ENCODE data around the gene SPEF1. TPM values are rescaled to one million over a fixed set of nuclear protein-coding genes. Genes with fewer than 3 reads are reported as not detected.

SPEF1 gene
- total and polyA plus RNA-seq, 2 of the 4 experiments (the other 2 are of a cell fraction) = 0.15 TPM; not detected in 1

DNA sequence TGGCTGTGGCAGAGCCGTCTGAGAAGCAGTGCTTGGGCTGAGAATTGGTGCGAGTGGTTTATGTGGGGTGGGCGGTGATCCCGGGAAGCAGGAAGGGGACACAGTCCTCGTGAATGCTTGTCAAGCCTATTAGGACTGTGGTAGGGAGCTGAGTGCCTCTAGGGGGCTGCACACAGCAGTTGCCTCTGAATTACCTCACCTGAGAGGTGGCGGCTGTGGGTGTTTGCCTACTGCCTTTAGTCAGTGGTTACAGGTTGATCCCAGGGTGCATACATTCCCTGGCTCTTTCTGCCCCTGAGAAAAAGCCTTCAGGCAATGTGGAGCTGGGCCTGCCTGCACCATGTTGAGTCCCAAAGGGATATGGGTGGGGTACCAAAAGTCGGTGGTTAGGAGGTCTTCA is 44.3 kb upstream of the SPEF1 start:
- intact Hi-C loops (cut with micrococcal nuclease) = no loop called here
- dilution Hi-C loops (cut with HindIII; ENCODE audit: low sequenced_read_pairs, unreplicated experiment) = no loop called here
- H2AFZ ChIP-seq (replicated peaks; ENCODE audit: low read length, poor library complexity) = no peak overlapping the region
- no peaks in the 10 kb centered on the region for H3K9me3 ChIP-seq (ENCODE audit: control insufficient read depth, insufficient read depth, low read length)
- H4K8ac ChIP-seq (ENCODE audit: low read depth in 2 of 2, low read length in 2 of 2) = no peak overlapping the region
- peaks cover 36% of the 10 kb centered on the region for H3K36me3 ChIP-seq (ENCODE audit: control insufficient read depth, insufficient read depth, low read length)
- 0 out of 2 replicates have a peak, but pooled peaks cover 7% of the 10 kb centered on the region for H3K9me1 ChIP-seq (ENCODE audit: insufficient read depth, low read length)
- no peak overlapping the region for H3K18ac ChIP-seq (ENCODE audit: low read depth, low read length)
- no peak overlapping the region for H3K27ac ChIP-seq (ENCODE audit: insufficient read depth, low read length)
- no peak overlapping the region for H2BK5ac ChIP-seq (ENCODE audit: low read depth, low read length, poor library complexity, severe bottlenecking)
- POLR2A ChIA-PET (ENCODE audit: unreplicated experiment) = no interaction called here
- DNase-seq (no peak), ATAC-seq (ENCODE audit: low read depth) (no peak)
- in situ Hi-C loops (cut with MboI; ENCODE audit: low sequenced_read_pairs) = no loop called here
- H2AK9ac ChIP-seq (replicated peaks; ENCODE audit: low read depth, low read length, poor library complexity) = no peak overlapping the region
- no peak overlapping the region for H2AK5ac ChIP-seq (ENCODE audit: low read depth, low read length)
- no peak overlapping the region for H3K56ac ChIP-seq (ENCODE audit: extremely low read depth, insufficient read depth, low read length)
- H2BK20ac ChIP-seq (ENCODE audit: low read depth, low read length) = no peak overlapping the region
- no peak overlapping the region for H3K9ac ChIP-seq (ENCODE audit: low read depth, low read length)
- H2BK120ac ChIP-seq (ENCODE audit: low read depth, low read length) = no peak overlapping the region
- H3K4me3 ChIP-seq (ENCODE audit: insufficient read depth, low read depth, low read length) = no peak overlapping the region
- H3K27me3 ChIP-seq (ENCODE audit: control insufficient read depth, insufficient read depth, low read length) = no peaks in the 10 kb centered on the region
- H2BK15ac ChIP-seq (ENCODE audit: low read depth, low read length) = no peak overlapping the region
- CTCF ChIA-PET = no interaction called here
- no peak overlapping the region for H3K23ac ChIP-seq (ENCODE audit: low read depth, low read length)
- no peak overlapping the region for H3K4ac ChIP-seq (ENCODE audit: low read depth, low read length)
- no peaks in the 10 kb centered on the region; the same call in 1 of the 2 replicates for H3K4me1 ChIP-seq (ENCODE audit: control insufficient read depth, insufficient read depth, low read length)
- H3K79me1 ChIP-seq (ENCODE audit: low read depth in 1 of 2, low read length in 2 of 2) = peaks cover 14 to 20% of the 10 kb centered on the region in 2 experiments; a peak in 3 of 4 replicates
- TF ChIP-seq, protein P1, sequence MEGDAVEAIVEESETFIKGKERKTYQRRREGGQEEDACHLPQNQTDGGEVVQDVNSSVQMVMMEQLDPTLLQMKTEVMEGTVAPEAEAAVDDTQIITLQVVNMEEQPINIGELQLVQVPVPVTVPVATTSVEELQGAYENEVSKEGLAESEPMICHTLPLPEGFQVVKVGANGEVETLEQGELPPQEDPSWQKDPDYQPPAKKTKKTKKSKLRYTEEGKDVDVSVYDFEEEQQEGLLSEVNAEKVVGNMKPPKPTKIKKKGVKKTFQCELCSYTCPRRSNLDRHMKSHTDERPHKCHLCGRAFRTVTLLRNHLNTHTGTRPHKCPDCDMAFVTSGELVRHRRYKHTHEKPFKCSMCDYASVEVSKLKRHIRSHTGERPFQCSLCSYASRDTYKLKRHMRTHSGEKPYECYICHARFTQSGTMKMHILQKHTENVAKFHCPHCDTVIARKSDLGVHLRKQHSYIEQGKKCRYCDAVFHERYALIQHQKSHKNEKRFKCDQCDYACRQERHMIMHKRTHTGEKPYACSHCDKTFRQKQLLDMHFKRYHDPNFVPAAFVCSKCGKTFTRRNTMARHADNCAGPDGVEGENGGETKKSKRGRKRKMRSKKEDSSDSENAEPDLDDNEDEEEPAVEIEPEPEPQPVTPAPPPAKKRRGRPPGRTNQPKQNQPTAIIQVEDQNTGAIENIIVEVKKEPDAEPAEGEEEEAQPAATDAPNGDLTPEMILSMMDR (conservative IDR thresholded peaks at IDR 0.05; ENCODE audit: low read depth, low read length) = no peak
- TF ChIP-seq, protein P2, sequence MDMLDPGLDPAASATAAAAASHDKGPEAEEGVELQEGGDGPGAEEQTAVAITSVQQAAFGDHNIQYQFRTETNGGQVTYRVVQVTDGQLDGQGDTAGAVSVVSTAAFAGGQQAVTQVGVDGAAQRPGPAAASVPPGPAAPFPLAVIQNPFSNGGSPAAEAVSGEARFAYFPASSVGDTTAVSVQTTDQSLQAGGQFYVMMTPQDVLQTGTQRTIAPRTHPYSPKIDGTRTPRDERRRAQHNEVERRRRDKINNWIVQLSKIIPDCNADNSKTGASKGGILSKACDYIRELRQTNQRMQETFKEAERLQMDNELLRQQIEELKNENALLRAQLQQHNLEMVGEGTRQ (IDR thresholded peaks at IDR 0.05; ENCODE audit: low read depth, low read length) = no peak
- TF ChIP-seq SMC3 (IDR thresholded peaks at IDR 0.05; ENCODE audit: low read depth, low read length) (no peak), MXI1 (IDR thresholded peaks at IDR 0.05; ENCODE audit: borderline replicate concordance, low read depth, low read length) (no peak), RCOR1 (IDR thresholded peaks at IDR 0.05; ENCODE audit: insufficient replicate concordance, low read length) (no peak), BHLHE40 (IDR thresholded peaks at IDR 0.05; ENCODE audit: low read depth, low read length) (no peak), CEBPB (IDR thresholded peaks at IDR 0.05; ENCODE audit: low read depth, low read length) (no peak)
- no peak overlapping the region for H4K91ac ChIP-seq (ENCODE audit: insufficient read depth, low read depth, low read length)
- no peak overlapping the region for H4K5ac ChIP-seq (ENCODE audit: low read depth, low read length)
- WGBS, 2 experiments (ENCODE audit: extremely low coverage in 2 of 2, insufficient read length in 1 of 2) = 95% methylated on average over 4 of the region's 7 CpGs; no CpG with 5 or more reads in 1 of the 2 experiments
- H4K20me1 ChIP-seq (ENCODE audit: insufficient read depth, low read length) = no peaks in the 10 kb centered on the region
- H3K4me2 ChIP-seq (ENCODE audit: low read depth, low read length) = no peak overlapping the region
- H3K14ac ChIP-seq (replicated peaks; ENCODE audit: low read depth, low read length) = no peak overlapping the region
- no TSS peak for BruUV-seq (replicated peaks)

All from IMR-90 (cell line).